ENCODE measurements around the gene RCN2.

The RCN2 gene

GRCh38 chr15:76931397-76932134 is at the start of gene RCN2:
TSS of gene RCN2 (plus strand) at chr15:76931749. CDS start at chr15:76931842, 93 bp downstream.
- no peak for TF ChIP-seq CTCF (IDR thresholded peaks at IDR 0.05)

GRCh38 chr15:76885212-76885611 is 46.3 kb upstream of the RCN2 start:
- no peak for TF ChIP-seq CTCF (IDR thresholded peaks at IDR 0.05)

- TF ChIP-seq CTCF (IDR thresholded peaks at IDR 0.05): no peak
Observed at GRCh38 chr15:76894174-76894573, 37.4 kb upstream of the RCN2 start.

DNA sequence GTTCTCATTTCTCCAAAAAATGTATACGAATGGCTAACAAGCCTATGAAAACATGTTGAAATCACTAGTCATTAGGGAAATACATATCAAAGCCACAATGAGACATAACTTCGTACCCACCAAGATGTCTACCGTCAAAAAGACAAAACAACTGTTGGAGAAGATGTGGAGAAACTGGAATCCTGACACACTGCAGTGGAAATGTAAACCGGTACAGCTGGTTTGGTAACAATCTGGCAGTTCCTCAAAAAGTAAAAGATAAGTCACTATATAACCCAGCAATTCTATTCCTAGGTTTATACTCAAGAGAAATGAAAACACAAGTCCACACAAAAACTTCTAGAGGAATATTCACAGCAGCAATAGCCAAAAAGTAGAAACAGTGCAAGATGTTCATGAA is 33.4 kb upstream of the RCN2 start:
- TF ChIP-seq CTCF (IDR thresholded peaks at IDR 0.05): no peak

- no peak for TF ChIP-seq CTCF (IDR thresholded peaks at IDR 0.05)
Observed at GRCh38 chr15:76901965-76902364, 29.6 kb upstream of the RCN2 start.

DNA sequence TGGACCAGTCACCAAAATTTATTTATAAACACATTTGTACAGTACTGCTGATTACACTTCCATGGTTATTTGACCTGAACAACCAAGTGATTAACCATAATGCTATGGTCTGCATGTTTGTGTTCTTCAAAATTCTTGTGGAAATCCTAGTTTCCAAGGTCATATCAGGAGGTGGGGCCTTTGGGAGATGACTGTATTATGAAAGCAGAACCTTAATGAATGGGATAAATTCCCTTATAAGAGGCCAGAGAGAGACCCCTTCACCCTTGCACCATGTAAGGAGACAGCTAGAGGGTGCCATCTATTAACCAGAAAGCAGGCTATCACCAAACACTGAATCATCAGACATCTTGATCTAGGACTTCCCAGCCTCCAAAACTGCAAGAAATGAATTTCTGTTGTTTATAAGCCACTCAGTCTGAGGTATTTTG is 28.3 kb upstream of the RCN2 start:
- TF ChIP-seq CTCF (IDR thresholded peaks at IDR 0.05): no peak

- TF ChIP-seq CTCF (IDR thresholded peaks at IDR 0.05): no peak
Observed at GRCh38 chr15:76904461-76905012, 27.0 kb upstream of the RCN2 start.

Data from LNCAP (cell line).